Neural cell (in vitro differentiated cells): ENCODE results near the gene CFL1. TPM values are rescaled to one million over a fixed set of nuclear protein-coding genes. Genes with fewer than 3 reads are reported as not detected.

Experiments used
- H2AFZ ChIP-seq: fragments of 200-600, 300-800 bp; sonication (generic), shearing (Covaris generic); 2 replicates; pipeline ENCODE4 v1.6.0; 2014; ENCODE audit warnings: low read depth, mild to moderate bottlenecking, antibody characterized with exemption, low read length, moderate library complexity
- H3F3A ChIP-seq: fragments of 200-600 bp; shearing (Covaris generic); 2 replicates; pipeline ENCODE4 v1.6.1; 2016; ENCODE audit warnings: mild to moderate bottlenecking, moderate library complexity, mixed read lengths, antibody characterized with exemption, low read length; ENCODE audit not compliant: insufficient read depth, poor library complexity, severe bottlenecking
- H3K27ac ChIP-seq: fragments of 200-600, 300-800 bp; sonication (generic), shearing (Covaris generic); 2 replicates; pipeline ENCODE4 v1.5.1; 2014; ENCODE audit warnings: mild to moderate bottlenecking, low read length, moderate library complexity
- H3K27me3 ChIP-seq: fragments of 300-800, 200-600 bp; sonication (generic), shearing (Covaris generic); 2 replicates; pipeline ENCODE4 v1.6.0; 2014; ENCODE audit warnings: mild to moderate bottlenecking, low read depth, low read length, moderate library complexity; ENCODE audit not compliant: insufficient read depth
- H3K36me3 ChIP-seq: fragments of 300-800, 200-600 bp; sonication (generic), shearing (Covaris generic); 2 replicates; pipeline ENCODE4 v1.5.1; 2014; ENCODE audit warnings: mild to moderate bottlenecking, antibody characterized with exemption, low read length, moderate library complexity; ENCODE audit not compliant: insufficient read depth
- H3K4me2 ChIP-seq: fragments of 300-800, 200-600 bp; sonication (generic), shearing (Covaris generic); 2 replicates; pipeline ENCODE4 v1.6.0; 2014; ENCODE audit warnings: mild to moderate bottlenecking, low read length
- H3K4me3 ChIP-seq: fragments of 300-800, 200-600 bp; sonication (generic), shearing (Covaris generic); 2 replicates; pipeline ENCODE4 v1.5.1; 2014; ENCODE audit warnings: mild to moderate bottlenecking, low read length, moderate library complexity
- H3K79me2 ChIP-seq: fragments of 200-600 bp; shearing (Covaris generic); replicated peaks from 2 replicates; pipeline ENCODE4 v1.6.0; 2014; ENCODE audit warnings: mild to moderate bottlenecking, low read length, moderate library complexity; ENCODE audit not compliant: insufficient read depth
- H3K9ac ChIP-seq: fragments of 300-800, 200-600 bp; sonication (generic), shearing (Covaris generic); 2 replicates; pipeline ENCODE4 v1.6.1; 2016; ENCODE audit warnings: mild to moderate bottlenecking, low read length, mixed read lengths
- H3K9me2 ChIP-seq: fragments of 200-600 bp; shearing (Covaris generic); 2 replicates; pipeline ENCODE4 v1.6.1; 2016; ENCODE audit warnings: mild to moderate bottlenecking, low read length, mixed read lengths; ENCODE audit not compliant: insufficient read depth
- H3K9me3 ChIP-seq: fragments of 200-600, 300-800 bp; sonication (generic), shearing (Covaris generic); 2 replicates; pipeline ENCODE4 v1.6.1; 2016; ENCODE audit warnings: mild to moderate bottlenecking, mixed run types, low read length, moderate library complexity, mixed read lengths
- H4K20me1 ChIP-seq: fragments of 200-600 bp; shearing (Covaris generic); 2 replicates; pipeline ENCODE4 v1.6.1; 2016; ENCODE audit warnings: mild to moderate bottlenecking, mixed run types; ENCODE audit not compliant: insufficient read depth
- CTCF ChIP-seq: fragments of 450-650 bp; IDR thresholded peaks from 2 replicates; pipeline ENCODE4 v1.5.1; 2014; ENCODE audit warnings: antibody characterized with exemption, mild to moderate bottlenecking, moderate library complexity; ENCODE audit not compliant: poor library complexity, severe bottlenecking
- EP300 ChIP-seq: fragments of 450-650 bp; conservative IDR thresholded peaks from 2 replicates; pipeline ENCODE4 v1.6.1; 2014; ENCODE audit warnings: antibody characterized with exemption, mild to moderate bottlenecking, moderate library complexity; ENCODE audit not compliant: poor library complexity, severe bottlenecking
- EZH2 ChIP-seq: fragments of 200-600, 300-800 bp; shearing (Covaris generic), sonication (generic); IDR thresholded peaks from 2 replicates; pipeline ENCODE4 v1.6.1; 2014; ENCODE audit warnings: antibody characterized with exemption, low read length, borderline replicate concordance, mild to moderate bottlenecking; ENCODE audit not compliant: insufficient read depth, poor library complexity, severe bottlenecking
- MXI1 ChIP-seq: fragments of 450-650 bp; conservative IDR thresholded peaks from 2 replicates; pipeline ENCODE4 v1.6.1; 2014; ENCODE audit warnings: antibody characterized with exemption, mild to moderate bottlenecking; ENCODE audit not compliant: poor library complexity, severe bottlenecking
- POLR2AphosphoS5 ChIP-seq: IDR thresholded peaks from 2 replicates; pipeline ENCODE4 v1.6.1; 2012
- RAD21 ChIP-seq: fragments of 450-650 bp; conservative IDR thresholded peaks from 2 replicates; pipeline ENCODE4 v1.6.1; 2014; ENCODE audit warnings: antibody characterized with exemption, mild to moderate bottlenecking, moderate library complexity
- REST ChIP-seq: IDR thresholded peaks from 2 replicates; pipeline ENCODE4 v1.6.1; 2012; ENCODE audit warnings: borderline replicate concordance
- SMC3 ChIP-seq: fragments of 450-650 bp; conservative IDR thresholded peaks from 2 replicates; pipeline ENCODE4 v1.6.1; 2014; ENCODE audit warnings: antibody characterized with exemption, mild to moderate bottlenecking, moderate library complexity; ENCODE audit not compliant: poor library complexity
- TAF1 ChIP-seq: IDR thresholded peaks from 2 replicates; pipeline ENCODE4 v1.6.1; 2012; ENCODE audit warnings: low read depth
- polyA plus RNA-seq: library from polyadenylated mRNA; depleted of rRNA; stranded (reverse); fragments of >200 nt; gene quantifications from 2 replicates; pipeline ENCODE4 v1.2.3, GENCODE V29; 2014

The CFL1 gene
- polyA plus RNA-seq, 1 donor from 2014 or later, result 1,633 TPM

GRCh38 chr11:65829459-65829858, 28.5 kb downstream of the CFL1 start:
- Histone ChIP-seq H3K4me2 (no peak overlapping the region), H3K27me3 (no peaks in the 10 kb centered on the region), H3F3A (no peaks in the 10 kb centered on the region), H3K79me2 (peaks cover 4% of the 10 kb centered on the region), H3K27ac (no peak overlapping the region), H3K9me3 (no peaks in the 10 kb centered on the region), H3K9ac (no peak overlapping the region), H3K36me3 (no peaks in the 10 kb centered on the region), H2AFZ (no peak overlapping the region), H4K20me1 (no peaks in the 10 kb centered on the region), H3K9me2 (no peaks in the 10 kb centered on the region), H3K4me3 (no peak overlapping the region)
- no peak for TF ChIP-seq EZH2
- no peak for TF ChIP-seq POLR2AphosphoS5
- no peak for TF ChIP-seq SMC3
- TF ChIP-seq CTCF, result no peak
- no peak for TF ChIP-seq REST
- TF ChIP-seq RAD21, result no peak
- no peak for TF ChIP-seq TAF1
- TF ChIP-seq MXI1, result no peak

DNA sequence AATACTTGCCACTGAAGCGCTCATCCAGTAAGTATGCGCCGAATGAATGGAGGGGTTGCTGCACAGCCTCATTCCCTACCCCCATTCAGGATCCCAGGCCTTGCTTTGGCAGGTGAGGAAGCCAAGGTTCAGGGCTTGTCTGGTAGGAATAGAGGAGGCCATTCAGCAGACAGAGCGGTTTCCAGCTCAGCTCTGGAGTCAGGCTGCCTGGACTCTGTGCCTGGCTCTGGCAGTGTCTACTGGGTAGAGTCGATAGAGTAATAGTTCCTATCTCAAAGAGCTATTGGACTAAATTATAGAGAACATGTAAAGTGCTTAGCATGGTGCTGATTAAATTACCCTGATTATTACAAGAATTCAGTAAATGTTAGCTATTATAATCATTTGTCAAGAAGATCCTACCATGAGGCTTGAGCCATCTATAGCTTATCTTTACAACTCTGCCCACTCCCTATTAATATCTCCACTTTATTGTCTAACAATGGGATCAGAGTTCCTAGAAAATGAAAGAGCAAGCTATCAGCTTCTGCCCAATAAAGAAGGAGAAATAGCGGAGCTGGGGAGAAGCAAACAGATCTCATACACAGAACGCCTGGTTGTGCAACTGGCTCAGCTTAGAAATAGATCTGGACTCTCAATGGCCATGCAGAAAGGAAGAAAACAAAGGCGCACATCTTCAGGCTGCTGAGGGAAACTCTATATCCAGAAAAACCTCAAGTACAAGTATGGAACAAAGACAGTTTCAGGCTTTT, 30.8 kb downstream of the CFL1 start:
- no peaks in the 10 kb centered on the region for H3K9me2 ChIP-seq
- TF ChIP-seq REST (no peak), SMC3 (no peak), TAF1 (no peak), EZH2 (no peak), MXI1 (no peak), POLR2AphosphoS5 (no peak), EP300 (no peak), RAD21 (no peak), CTCF (no peak)
- no peak overlapping the region for H3K4me3 ChIP-seq
- H3K9me3 ChIP-seq, result no peaks in the 10 kb centered on the region
- no peak overlapping the region for H2AFZ ChIP-seq
- no peaks in the 10 kb centered on the region for H3K27me3 ChIP-seq
- H3K9ac ChIP-seq, result no peak overlapping the region
- H3K4me2 ChIP-seq, result no peak overlapping the region
- no peaks in the 10 kb centered on the region for H4K20me1 ChIP-seq
- H3K36me3 ChIP-seq, result no peaks in the 10 kb centered on the region
- H3F3A ChIP-seq, result no peaks in the 10 kb centered on the region
- no peak overlapping the region for H3K27ac ChIP-seq
- no peaks in the 10 kb centered on the region for H3K79me2 ChIP-seq
